GM12878 (cell line): ENCODE data around the gene MCUB. TPM values are rescaled to one million over a fixed set of nuclear protein-coding genes. Genes with fewer than 3 reads are reported as not detected.

Experiments used
- ATAC-seq: fragments of 200-7000 bp; cut with Tn5 transposase; 3 replicates; pipeline ENCODE4 v1.9.1; 2020; ENCODE audit warnings: mild to moderate bottlenecking, moderate library complexity
- BruUV-seq: library from RNA; stranded (reverse); fragments of 400-500 nt; replicated peaks from 2 replicates; lab custom pipeline; 2021; lab: Mats Ljungman, UMichigan
- CTCF ChIA-PET: fragments of 300-600 bp; sonication (Branson Sonifier 250); formaldehyde crosslinking; extraction: SDS; loops from one replicate; lab custom pipeline; 2021; ENCODE audit warnings: inconsistent platforms; lab: Yijun Ruan, JAX
- POLR2A ChIA-PET: fragments of 350-600 bp; formaldehyde crosslinking; extraction: SDS; loops from one replicate; lab custom pipeline; 2021; ENCODE audit warnings: inconsistent platforms; lab: Charles Lee
- RAD21 ChIA-PET: fragments of 300-600 bp; sonication (Branson Sonifier 250); formaldehyde crosslinking; loops from one replicate; lab custom pipeline; 2023; ENCODE audit warnings: antibody characterized with exemption; ENCODE audit not compliant: unreplicated experiment; lab: Charles Lee
- SMC1A ChIA-PET: fragments of 300-600 bp; sonication (Branson Sonifier 250); formaldehyde crosslinking; loops from one replicate; lab custom pipeline; 2023; ENCODE audit not compliant: unreplicated experiment, uncharacterized antibody; lab: Charles Lee
- DNase-seq: peaks from one replicate; pipeline ENCODE4 v3.0.0-alpha.2; 2011; ENCODE audit warnings: low read depth, low spot score
- FAIRE-seq: peaks from 3 replicates; lab custom pipeline; 2011; peaks lifted over from hg19 to GRCh38; lab: Jason Lieb, UNC
- H2AFZ ChIP-seq: 2 replicates; pipeline ENCODE4 v1.6.0; 2011; ENCODE audit warnings: low read depth, low read length, control low read depth; ENCODE audit not compliant: control insufficient read depth
- H3K27ac ChIP-seq: 2 replicates; pipeline ENCODE4 v1.5.1; 2011; ENCODE audit warnings: control low read depth; ENCODE audit not compliant: control insufficient read depth, insufficient read depth
- H3K27me3 ChIP-seq, 2 experiments: replicated peaks in 1 of 2; 2 replicates each; pipeline versions ENCODE4 v1.6.0 to v1.6.1; 2011; ENCODE audit warnings: low read length in 1 of 2; ENCODE audit not compliant: control insufficient read depth in 2 of 2, insufficient read depth in 2 of 2
- H3K36me3 ChIP-seq, 2 experiments: 2 replicates each; pipeline ENCODE4 v1.5.1; 2011; ENCODE audit warnings: low read length in 1 of 2; ENCODE audit not compliant: control insufficient read depth in 2 of 2, insufficient read depth in 2 of 2
- H3K4me1 ChIP-seq: 2 replicates; pipeline ENCODE4 v1.6.1; 2011; ENCODE audit warnings: mild to moderate bottlenecking, low read length, moderate library complexity, mixed read lengths; ENCODE audit not compliant: control insufficient read depth, insufficient read depth
- H3K4me2 ChIP-seq: 2 replicates; pipeline ENCODE4 v1.6.0; 2011; ENCODE audit warnings: control low read depth; ENCODE audit not compliant: control insufficient read depth, insufficient read depth
- H3K4me3 ChIP-seq: fragments of 200-600 bp; sonication (generic); 2 replicates; pipeline ENCODE4 v1.5.1; 2016
- H3K79me2 ChIP-seq: 2 replicates; pipeline ENCODE4 v1.6.0; 2011; ENCODE audit warnings: low read length; ENCODE audit not compliant: control insufficient read depth, insufficient read depth
- H3K9ac ChIP-seq: 2 replicates; pipeline ENCODE4 v1.8.0; 2011; ENCODE audit warnings: low read length, control low read depth, mixed read lengths; ENCODE audit not compliant: control insufficient read depth, insufficient read depth
- H3K9me3 ChIP-seq: replicated peaks from 3 replicates; pipeline ENCODE4 v1.5.1; 2011; ENCODE audit warnings: mild to moderate bottlenecking, low read length; ENCODE audit not compliant: control insufficient read depth, insufficient read depth
- H4K20me1 ChIP-seq: 2 replicates; pipeline ENCODE4 v1.6.0; 2011; ENCODE audit not compliant: control insufficient read depth, insufficient read depth
- DPF2 ChIP-seq: fragments of 450-650 bp; IDR thresholded peaks from 2 replicates; pipeline ENCODE4 v1.6.1; 2017; ENCODE audit warnings: mild to moderate bottlenecking
- FOXK2 ChIP-seq: fragments of 450-650 bp; IDR thresholded peaks from 2 replicates; pipeline ENCODE4 v1.6.1; 2017; ENCODE audit warnings: mild to moderate bottlenecking, moderate library complexity
- GABPA ChIP-seq: IDR thresholded peaks from 2 replicates; pipeline ENCODE4 v1.6.1; 2014; ENCODE audit warnings: antibody characterized with exemption, low read depth, mild to moderate bottlenecking, inconsistent platforms
- NFYB ChIP-seq: IDR thresholded peaks from 2 replicates; pipeline ENCODE4 v1.6.1; 2011; ENCODE audit warnings: low read depth, mild to moderate bottlenecking, low read length, improper control_type of control experiment, moderate library complexity; ENCODE audit not compliant: insufficient read depth
- RAD21 ChIP-seq: IDR thresholded peaks from 2 replicates; pipeline ENCODE4 v1.6.1; 2011; ENCODE audit warnings: mild to moderate bottlenecking, low read depth, low read length, moderate library complexity; ENCODE audit not compliant: insufficient read depth
- SP1 ChIP-seq: IDR thresholded peaks from one replicate; pipeline ENCODE4 v1.6.1; 2011; ENCODE audit warnings: low read depth, low read length
- SUZ12 ChIP-seq: fragments of 200-600 bp; sonication (generic); IDR thresholded peaks from one replicate; pipeline ENCODE4 v1.6.1; 2018; ENCODE audit warnings: antibody characterized with exemption, mild to moderate bottlenecking; ENCODE audit not compliant: unreplicated experiment
- ZSCAN29 ChIP-seq: fragments of 450-650 bp; IDR thresholded peaks from 2 replicates; pipeline ENCODE4 v1.6.1; 2017; ENCODE audit warnings: mild to moderate bottlenecking, moderate library complexity
- WGBS: methylation state at CpG from one replicate; pipeline ENCODE4 v1.1.6; 2016; ENCODE audit warnings: low lambda C conversion rate; ENCODE audit not compliant: insufficient replicate concordance, insufficient coverage; ENCODE audit errors: missing lambda C conversion rate; 5-methylcytosine and 5-hydroxymethylcytosine counted together
- in situ Hi-C: fragments of 300-500 bp; cut with MboI; formaldehyde crosslinking; loops from 9 replicates; pipeline ENCODE4 v1.14.3; 2018; ENCODE audit warnings: mixed read lengths
- intact Hi-C: fragments of 100-400 bp; cut with micrococcal nuclease; formaldehyde crosslinking; loops from one replicate; pipeline ENCODE4 v1.14.2; 2022; ENCODE audit not compliant: unreplicated experiment
- polyA plus RNA-seq, 11 experiments: library from polyadenylated mRNA; depleted of rRNA in 4 of 11; unstranded in 6 of 11; stranded (reverse) in 5 of 11; fragments of >200 nt; fragmentation: Nextera tagmentation in 4 of 11; fragmentation: Illumina TruSeq in 1 of 11; extraction: Ambion mirVana in 4 of 11; extraction: Trizol in 1 of 11; gene quantifications; 1 replicate in 1 of 11; 2 replicates in 10 of 11; pipeline versions ENCODE4 v1.2.1 to v1.2.3, GENCODE V29; 2011 to 2016; ENCODE audit warnings: inconsistent platforms in 2 of 11, missing spikeins in 2 of 11, low read depth in 1 of 11
- total RNA-seq, 4 experiments: library from RNA; depleted of rRNA in 3 of 4; stranded (reverse); fragments of >200 nt in 3 of 4; fragmentation: Illumina TruSeq in 1 of 4; extraction: Trizol in 1 of 4; gene quantifications; 2 replicates each; pipeline versions ENCODE4 v1.2.1 to v1.2.3, GENCODE V29; 2013 to 2021
- TF ChIP-seq, protein P1 (sequence below): IDR thresholded peaks from 2 replicates; pipeline ENCODE4 v1.6.1; 2011; ENCODE audit warnings: borderline replicate concordance, low read depth, mild to moderate bottlenecking, moderate library complexity, mixed read lengths, low read length; ENCODE audit not compliant: insufficient read depth; ENCODE audit errors: extremely low read length
- TF ChIP-seq, protein P2 (sequence below): IDR thresholded peaks from 2 replicates; pipeline ENCODE4 v1.6.1; 2011; ENCODE audit warnings: mild to moderate bottlenecking, low read depth, low read length, moderate library complexity; ENCODE audit not compliant: insufficient replicate concordance
- TF ChIP-seq, protein P3 (sequence below): fragments of 450-650 bp; IDR thresholded peaks from 2 replicates; pipeline ENCODE4 v1.6.1; 2017; ENCODE audit warnings: mild to moderate bottlenecking, low read depth, inconsistent platforms; ENCODE audit not compliant: poor library complexity, severe bottlenecking

MCUB gene
- total and polyA plus RNA-seq, 10 of the 15 experiments (the other 5 are each of a cell fraction or from before 2014, with no cell fraction given), result 4.7 to 63.7 (median 39.4) TPM

DNA sequence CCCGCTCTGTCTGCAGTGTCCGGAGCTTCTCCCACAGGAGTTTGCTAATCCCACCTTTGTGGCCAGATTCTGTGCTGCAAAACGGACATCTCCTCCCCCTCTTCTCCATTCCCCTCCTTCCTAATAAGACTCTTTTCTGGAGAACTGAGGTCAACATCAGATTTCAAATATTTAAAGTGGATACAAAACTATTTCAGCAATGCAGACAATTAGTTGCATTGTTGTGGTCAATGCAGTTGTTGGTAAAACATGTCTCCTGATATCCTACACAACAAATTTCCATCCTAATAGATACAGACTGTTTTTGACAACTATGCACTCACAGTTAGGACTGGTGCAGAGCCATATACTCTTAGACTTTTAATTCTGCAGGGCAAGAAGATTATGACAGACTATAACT is 5.1 kb upstream of the MCUB start:
- no peaks in the 10 kb centered on the region for H3K79me2 ChIP-seq
- no peaks in the 10 kb centered on the region; the same call in 2 of the 3 replicates for H3K9me3 ChIP-seq
- ChIA-PET POLR2A (no interaction called here), RAD21 (no interaction called here), CTCF (interaction anchor here (1.1 kb wide), 1 partner anchor 97 kb away, joined by 3 read pairs; no protein-coding TSS in a partner anchor), SMC1A (no interaction called here)
- H3K9ac ChIP-seq, result no peak overlapping the region
- no peak overlapping the region for H2AFZ ChIP-seq
- in situ Hi-C loops (no loop called here), intact Hi-C loops (no loop called here)
- H3K4me1 ChIP-seq, result no peaks in the 10 kb centered on the region
- H4K20me1 ChIP-seq, result no peaks in the 10 kb centered on the region
- H3K4me2 ChIP-seq, result no peak overlapping the region
- no peak overlapping the region for H3K27ac ChIP-seq
- BruUV-seq, result no TSS peak
- TF ChIP-seq SUZ12, result no peak
- TF ChIP-seq, protein P1, sequence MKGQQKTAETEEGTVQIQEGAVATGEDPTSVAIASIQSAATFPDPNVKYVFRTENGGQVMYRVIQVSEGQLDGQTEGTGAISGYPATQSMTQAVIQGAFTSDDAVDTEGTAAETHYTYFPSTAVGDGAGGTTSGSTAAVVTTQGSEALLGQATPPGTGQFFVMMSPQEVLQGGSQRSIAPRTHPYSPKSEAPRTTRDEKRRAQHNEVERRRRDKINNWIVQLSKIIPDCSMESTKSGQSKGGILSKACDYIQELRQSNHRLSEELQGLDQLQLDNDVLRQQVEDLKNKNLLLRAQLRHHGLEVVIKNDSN, result no peak
- TF ChIP-seq SP1, result no peak
- TF ChIP-seq ZSCAN29, result no peak
- no peak for TF ChIP-seq DPF2
- TF ChIP-seq FOXK2, result no peak
- TF ChIP-seq, protein P2, sequence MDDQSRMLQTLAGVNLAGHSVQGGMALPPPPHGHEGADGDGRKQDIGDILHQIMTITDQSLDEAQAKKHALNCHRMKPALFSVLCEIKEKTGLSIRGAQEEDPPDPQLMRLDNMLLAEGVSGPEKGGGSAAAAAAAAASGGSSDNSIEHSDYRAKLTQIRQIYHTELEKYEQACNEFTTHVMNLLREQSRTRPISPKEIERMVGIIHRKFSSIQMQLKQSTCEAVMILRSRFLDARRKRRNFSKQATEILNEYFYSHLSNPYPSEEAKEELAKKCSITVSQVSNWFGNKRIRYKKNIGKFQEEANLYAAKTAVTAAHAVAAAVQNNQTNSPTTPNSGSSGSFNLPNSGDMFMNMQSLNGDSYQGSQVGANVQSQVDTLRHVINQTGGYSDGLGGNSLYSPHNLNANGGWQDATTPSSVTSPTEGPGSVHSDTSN, result no peak
- TF ChIP-seq NFYB, result no peak
- TF ChIP-seq, protein P3, sequence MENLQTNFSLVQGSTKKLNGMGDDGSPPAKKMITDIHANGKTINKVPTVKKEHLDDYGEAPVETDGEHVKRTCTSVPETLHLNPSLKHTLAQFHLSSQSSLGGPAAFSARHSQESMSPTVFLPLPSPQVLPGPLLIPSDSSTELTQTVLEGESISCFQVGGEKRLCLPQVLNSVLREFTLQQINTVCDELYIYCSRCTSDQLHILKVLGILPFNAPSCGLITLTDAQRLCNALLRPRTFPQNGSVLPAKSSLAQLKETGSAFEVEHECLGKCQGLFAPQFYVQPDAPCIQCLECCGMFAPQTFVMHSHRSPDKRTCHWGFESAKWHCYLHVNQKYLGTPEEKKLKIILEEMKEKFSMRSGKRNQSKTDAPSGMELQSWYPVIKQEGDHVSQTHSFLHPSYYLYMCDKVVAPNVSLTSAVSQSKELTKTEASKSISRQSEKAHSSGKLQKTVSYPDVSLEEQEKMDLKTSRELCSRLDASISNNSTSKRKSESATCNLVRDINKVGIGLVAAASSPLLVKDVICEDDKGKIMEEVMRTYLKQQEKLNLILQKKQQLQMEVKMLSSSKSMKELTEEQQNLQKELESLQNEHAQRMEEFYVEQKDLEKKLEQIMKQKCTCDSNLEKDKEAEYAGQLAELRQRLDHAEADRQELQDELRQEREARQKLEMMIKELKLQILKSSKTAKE, result no peak
- no peak for TF ChIP-seq GABPA
- no peak for TF ChIP-seq RAD21
- H3K36me3 ChIP-seq, result no peaks in the 10 kb centered on the region
- FAIRE-seq (no peak), DNase-seq (no peak), ATAC-seq (no peak)
- no peak overlapping the region for H3K4me3 ChIP-seq
- no peaks in the 10 kb centered on the region for H3K27me3 ChIP-seq
- 72% methylated on average over 3 of the region's 3 CpGs for WGBS
